ENCODE data around the gene BMI1.

- TF ChIP-seq CTCF (IDR thresholded peaks at IDR 0.05) (no peak), EZH2phosphoT487 (IDR thresholded peaks at IDR 0.05) (no peak), EZH2 (IDR thresholded peaks at IDR 0.05) (no peak)
Measured at GRCh38 chr10:22285130-22285529, 35.8 kb upstream of the BMI1 start.
